Progenitor cell of endocrine pancreas (in vitro differentiated cells): Measurements from ENCODE around the gene FBXO15. TPM values are rescaled to one million over a fixed set of nuclear protein-coding genes. Genes with fewer than 3 reads are reported as not detected.

ENCODE experiments used
- DNase-seq: peaks from one replicate; pipeline ENCODE4 v3.0.0; 2021; ENCODE audit warnings: low spot score; ENCODE audit not compliant: unreplicated experiment
- H3K27ac Mint-ChIP-seq: 2 replicates; pipeline ENCODE4 v1.8.0; 2021; ENCODE audit warnings: mild to moderate bottlenecking, moderate library complexity, mixed read lengths
- H3K27me3 Mint-ChIP-seq: 2 replicates; pipeline ENCODE4 v1.8.0; 2021; ENCODE audit warnings: mixed read lengths
- H3K36me3 Mint-ChIP-seq: 2 replicates; pipeline ENCODE4 v1.8.0; 2022; ENCODE audit warnings: mixed read lengths; ENCODE audit not compliant: insufficient read depth
- H3K4me1 Mint-ChIP-seq: 2 replicates; pipeline ENCODE4 v1.8.0; 2021; ENCODE audit warnings: low read depth, mixed read lengths
- H3K4me3 Mint-ChIP-seq: 2 replicates; pipeline ENCODE4 v1.8.0; 2021; ENCODE audit warnings: low read depth, mild to moderate bottlenecking, moderate library complexity, mixed read lengths
- H3K9me3 Mint-ChIP-seq: 2 replicates; pipeline ENCODE4 v1.8.0; 2021; ENCODE audit warnings: low read depth, mixed read lengths
- CTCF ChIP-seq: fragments of 200-600 bp; sonication (generic); IDR thresholded peaks from one replicate; pipeline ENCODE4 v1.5.0; 2021; ENCODE audit warnings: antibody characterized with exemption, mild to moderate bottlenecking; ENCODE audit not compliant: unreplicated experiment
- total RNA-seq: library from RNA; stranded (reverse); gene quantifications from 2 replicates; pipeline ENCODE4 v1.2.1, GENCODE V29; 2021

FBXO15 gene
- total RNA-seq, 1 donor from 2014 or later, result 2.7 TPM

DNA sequence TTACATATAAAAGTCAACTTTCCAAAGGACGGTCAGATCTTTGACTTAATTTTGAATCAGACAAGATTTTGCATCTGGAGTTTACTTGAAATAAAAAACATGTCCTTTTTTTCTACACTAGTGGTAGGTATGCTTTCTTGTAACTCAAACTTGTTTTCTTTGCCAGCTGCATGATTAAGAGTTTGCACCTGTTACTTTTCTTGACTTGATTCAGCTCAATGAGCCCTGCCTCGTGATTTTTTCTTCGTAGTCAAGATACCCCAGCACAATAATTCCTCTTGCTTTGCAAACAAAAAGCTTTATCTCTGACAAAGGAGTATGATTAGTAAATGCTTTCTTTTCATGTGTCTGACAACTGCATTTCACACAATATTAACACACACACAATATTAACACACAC is 82.3 kb downstream of the FBXO15 start:
- no peak overlapping the region for H3K27ac Mint-ChIP-seq
- no peaks in the 10 kb centered on the region for H3K36me3 Mint-ChIP-seq
- no peaks in the 10 kb centered on the region for H3K9me3 Mint-ChIP-seq
- H3K4me3 Mint-ChIP-seq, result no peak overlapping the region
- H3K27me3 Mint-ChIP-seq, result peaks cover 3% of the 10 kb centered on the region
- DNase-seq, result no peak
- H3K4me1 Mint-ChIP-seq, result peaks cover 22% of the 10 kb centered on the region
- no peak for TF ChIP-seq CTCF

- H3K27ac Mint-ChIP-seq, result no peak overlapping the region
- H3K9me3 Mint-ChIP-seq, result no peaks in the 10 kb centered on the region
- TF ChIP-seq CTCF, result no peak
- H3K36me3 Mint-ChIP-seq, result no peaks in the 10 kb centered on the region
- no peak overlapping the region for H3K4me3 Mint-ChIP-seq
- H3K4me1 Mint-ChIP-seq, result peaks cover 22% of the 10 kb centered on the region
- H3K27me3 Mint-ChIP-seq, result peaks cover 3% of the 10 kb centered on the region
- DNase-seq, result no peak
These were observed 83.1 kb downstream of the FBXO15 start for GRCh38 chr18:74064510-74064909.

DNA sequence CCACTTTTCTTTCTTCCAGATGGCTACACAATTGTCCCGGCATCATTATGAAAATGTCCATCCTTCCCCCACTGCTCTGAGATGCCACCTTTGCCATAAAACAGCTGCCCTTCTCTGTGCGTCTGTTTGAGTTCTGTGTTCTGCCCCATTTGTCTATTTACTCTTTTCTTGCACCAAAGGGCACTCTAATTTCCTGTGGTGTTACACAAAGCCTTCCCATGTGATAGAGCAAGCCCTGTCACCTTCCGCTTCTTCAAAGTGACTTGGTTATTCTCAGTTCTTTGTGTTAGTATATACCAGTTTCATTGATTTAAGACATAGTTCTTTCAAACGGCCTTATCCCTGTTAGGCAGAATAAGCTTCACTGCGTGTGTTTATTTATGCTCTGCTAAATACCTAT is 84.1 kb downstream of the FBXO15 start:
- Mint-ChIP-seq H3K27me3 (peaks cover 3% of the 10 kb centered on the region), H3K4me1 (peaks cover 22% of the 10 kb centered on the region), H3K4me3 (no peak overlapping the region), H3K27ac (no peak overlapping the region), H3K36me3 (no peaks in the 10 kb centered on the region), H3K9me3 (no peaks in the 10 kb centered on the region)
- DNase-seq, result no peak
- no peak for TF ChIP-seq CTCF

GRCh38 chr18:74063023-74063422 is 84.6 kb downstream of the FBXO15 start:
- Mint-ChIP-seq H3K4me1 (peaks cover 22% of the 10 kb centered on the region), H3K4me3 (no peak overlapping the region), H3K36me3 (no peaks in the 10 kb centered on the region), H3K27me3 (peaks cover 3% of the 10 kb centered on the region), H3K27ac (no peak overlapping the region), H3K9me3 (no peaks in the 10 kb centered on the region)
- TF ChIP-seq CTCF, result no peak
- no peak for DNase-seq

- TF ChIP-seq CTCF, result no peak
- Mint-ChIP-seq H3K36me3 (no peaks in the 10 kb centered on the region), H3K9me3 (peaks cover 9% of the 10 kb centered on the region), H3K27me3 (peaks cover 3% of the 10 kb centered on the region), H3K4me3 (no peak overlapping the region), H3K4me1 (peaks cover 22% of the 10 kb centered on the region), H3K27ac (no peak overlapping the region)
- no peak for DNase-seq
These were observed 85.6 kb downstream of the FBXO15 start for GRCh38 chr18:74062037-74062436.
